ENCODE data around the gene PELI3.

DNA sequence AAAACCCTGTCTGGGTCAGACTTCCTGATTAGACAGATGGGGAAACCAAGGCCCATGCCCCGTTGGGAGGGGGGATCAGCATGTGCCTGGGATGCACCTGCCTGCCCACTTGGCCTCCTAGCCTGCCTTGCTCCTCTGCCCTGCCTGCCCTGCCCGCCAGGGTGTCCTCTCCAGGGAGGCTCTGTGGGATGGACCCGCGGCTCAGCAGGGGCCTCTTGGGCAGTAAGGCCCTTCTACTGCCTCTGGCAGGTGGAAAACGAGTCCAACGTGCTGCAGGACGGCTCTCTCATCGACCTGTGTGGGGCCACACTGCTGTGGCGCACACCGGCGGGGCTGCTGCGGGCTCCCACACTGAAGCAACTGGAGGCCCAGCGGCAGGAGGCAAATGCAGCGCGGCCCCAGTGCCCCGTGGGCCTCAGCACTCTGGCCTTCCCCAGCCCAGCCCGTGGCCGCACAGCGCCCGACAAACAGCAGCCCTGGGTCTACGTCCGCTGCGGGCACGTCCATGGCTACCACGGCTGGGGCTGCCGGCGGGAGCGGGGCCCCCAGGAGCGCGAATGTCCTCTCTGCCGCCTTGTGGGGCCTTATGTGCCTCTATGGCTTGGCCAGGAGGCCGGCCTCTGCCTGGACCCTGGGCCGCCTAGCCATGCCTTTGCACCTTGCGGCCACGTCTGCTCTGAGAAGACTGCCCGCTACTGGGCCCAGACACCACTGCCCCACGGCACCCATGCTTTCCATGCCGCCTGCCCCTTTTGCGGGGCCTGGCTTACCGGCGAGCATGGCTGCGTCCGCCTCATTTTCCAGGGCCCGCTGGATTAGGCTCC is 8.9 kb downstream of the PELI3 start:
- TF ChIP-seq CTCF (IDR thresholded peaks at IDR 0.05) (no peak), POLR2A (IDR thresholded peaks at IDR 0.05) (no peak), EP300 (IDR thresholded peaks at IDR 0.05) (no peak)
